ENCODE results near the gene GOSR2. TPM values are rescaled to one million over a fixed set of nuclear protein-coding genes. Genes with fewer than 3 reads are reported as not detected.
A peak's percentile ranks its signal among the peaks of the same experiment; 100 is the strongest.

GOSR2 gene
- total RNA-seq, 2 experiments from 2014 or later: 53.1 to 57.8 TPM

DNA sequence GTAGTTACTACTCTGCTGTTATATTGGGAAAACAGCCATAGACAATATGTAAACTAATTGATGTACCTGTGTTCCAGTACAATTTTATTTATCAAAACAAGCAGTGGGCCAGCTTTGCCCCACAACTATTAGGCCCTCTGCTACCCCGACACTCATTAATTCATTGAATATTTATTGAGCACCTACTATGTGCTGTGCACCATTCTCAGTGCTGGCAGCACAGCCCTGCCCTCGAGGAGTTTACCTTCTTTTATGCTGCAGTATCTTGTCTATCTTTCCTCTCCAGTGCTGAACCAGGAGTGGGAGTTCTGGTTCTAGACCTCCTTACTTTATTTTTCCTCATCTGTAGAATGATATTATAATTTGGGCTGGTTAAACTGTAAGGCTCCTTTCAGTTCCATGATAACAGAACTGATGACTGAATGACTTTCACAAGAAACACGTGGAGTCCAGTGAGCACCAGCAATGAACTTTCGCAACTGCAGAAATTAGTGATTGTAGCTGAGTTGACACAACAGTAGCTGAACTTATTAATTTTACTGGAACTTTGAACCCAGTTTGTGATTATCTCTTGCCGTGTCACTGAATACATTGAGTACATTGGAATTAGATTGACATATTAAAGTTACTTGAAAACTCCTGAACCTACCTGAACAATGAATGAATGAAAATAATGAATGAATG is 2.4 kb downstream of the GOSR2 start:
- Mint-ChIP-seq H3K9me3 (ENCODE audit: low read depth) (no peaks in the 10 kb centered on the region), H3K4me1 (peaks cover 52% of the 10 kb centered on the region), H3K27ac (peak overlapping the region; percentile 6), H3K27me3 (no peaks in the 10 kb centered on the region), H3K36me3 (peaks cover 9% of the 10 kb centered on the region), H3K4me3 (no peak overlapping the region)
- CTCF ChIA-PET: interaction anchor here (1.0 kb wide), 1 partner anchor 17 kb away, joined by 4 read pairs; no protein-coding TSS in a partner anchor
- no peak for ATAC-seq
- DNase-seq: no peak

DNA sequence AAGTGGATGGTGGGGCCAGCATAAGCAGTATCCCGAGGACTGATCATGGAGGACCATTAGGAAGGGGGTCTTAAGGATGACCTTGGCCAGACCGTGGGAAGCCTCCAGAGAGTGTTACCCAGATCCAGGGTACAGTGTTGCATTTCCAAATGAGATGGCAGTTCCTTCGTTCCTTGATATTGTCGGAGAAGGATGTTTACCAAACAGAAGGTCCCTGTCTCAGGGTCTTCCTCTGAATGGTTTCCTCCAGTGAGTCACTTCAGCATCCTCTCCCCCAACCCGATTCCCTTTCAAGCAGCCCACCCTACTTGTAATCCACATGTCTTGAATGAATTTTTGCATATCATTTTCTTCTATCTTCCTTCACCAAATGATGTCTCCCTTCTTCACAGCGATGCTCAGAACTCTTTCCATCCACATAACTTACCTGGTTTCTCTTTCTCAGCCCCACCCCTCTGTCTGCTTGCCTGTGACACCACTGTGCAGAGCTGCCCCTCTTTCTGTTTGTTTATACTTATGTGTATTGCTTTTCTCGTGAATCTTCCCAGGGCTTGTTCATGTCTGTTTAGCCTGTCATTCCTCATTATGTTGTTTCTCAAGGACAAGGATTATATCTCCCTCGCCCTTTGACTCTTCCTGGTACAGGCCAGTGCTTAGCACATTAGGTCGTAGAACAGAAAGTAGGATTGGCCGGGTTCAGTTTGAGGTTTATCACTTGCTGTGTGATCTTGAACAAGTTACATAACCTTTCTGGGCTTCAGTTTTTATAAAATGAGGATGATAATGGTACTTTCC is 5.7 kb downstream of the GOSR2 start:
- peaks cover 46% of the 10 kb centered on the region for H3K4me1 Mint-ChIP-seq
- no peaks in the 10 kb centered on the region for H3K27me3 Mint-ChIP-seq
- H3K9me3 Mint-ChIP-seq (ENCODE audit: low read depth): no peaks in the 10 kb centered on the region
- CTCF ChIA-PET: no interaction called here
- no peak for ATAC-seq
- H3K36me3 Mint-ChIP-seq: peaks cover 31% of the 10 kb centered on the region
- H3K27ac Mint-ChIP-seq: no peak overlapping the region
- H3K4me3 Mint-ChIP-seq: no peak overlapping the region
- no peak for DNase-seq

DNA sequence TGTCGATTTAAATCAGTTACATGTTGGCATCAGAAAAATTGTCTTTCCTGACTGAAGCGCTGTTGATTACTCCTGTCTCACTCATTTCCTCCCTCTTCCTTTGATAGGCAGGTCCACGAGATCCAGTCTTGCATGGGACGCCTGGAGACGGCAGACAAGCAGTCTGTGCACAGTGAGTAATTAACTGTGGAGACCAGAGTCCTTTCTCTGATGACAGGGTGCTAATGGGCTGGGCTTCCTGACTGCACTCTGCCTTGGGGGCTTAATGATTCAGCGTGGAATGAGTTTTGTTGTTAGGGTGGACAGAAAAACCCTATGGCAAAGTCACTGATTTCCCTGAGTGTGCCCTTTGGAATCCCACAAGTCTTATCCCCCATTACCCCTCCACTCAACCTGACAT is 6.5 kb downstream of the GOSR2 start:
- Mint-ChIP-seq H3K27ac (no peak overlapping the region), H3K36me3 (peaks cover 38% of the 10 kb centered on the region), H3K9me3 (ENCODE audit: low read depth) (no peaks in the 10 kb centered on the region), H3K4me3 (no peak overlapping the region), H3K27me3 (no peaks in the 10 kb centered on the region), H3K4me1 (peaks cover 39% of the 10 kb centered on the region)
- no peak for DNase-seq
- CTCF ChIA-PET: interaction anchor here (1.4 kb wide), 1 partner anchor 13 kb away, joined by 6 read pairs; no protein-coding TSS in a partner anchor
- ATAC-seq: no peak

DNA sequence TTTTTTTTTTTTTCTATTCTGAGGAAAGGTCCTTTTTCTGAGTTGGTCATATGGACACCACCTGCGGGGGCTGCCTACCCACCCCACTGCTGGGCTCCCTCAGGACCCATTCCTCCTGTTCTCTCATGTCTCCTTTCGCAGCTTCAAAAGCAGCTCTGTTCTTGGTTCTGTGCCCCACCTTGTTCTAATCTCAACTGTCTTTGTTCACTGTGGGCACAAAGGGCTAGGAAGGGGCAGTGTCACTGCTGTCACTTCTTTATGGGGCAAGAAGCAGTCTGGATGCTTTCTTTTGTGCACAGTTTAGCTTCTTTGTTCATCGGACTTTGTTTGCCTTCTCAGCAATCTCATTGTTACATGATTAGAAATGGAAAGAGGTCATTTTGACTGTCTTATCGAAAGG is 7.1 kb downstream of the GOSR2 start:
- CTCF ChIA-PET: interaction anchor here (1.1 to 1.4 kb wide), 2 partner anchors 11 to 13 kb away, joined by 4 to 6 read pairs; no protein-coding TSS in a partner anchor
- peaks cover 39% of the 10 kb centered on the region for H3K36me3 Mint-ChIP-seq

DNA sequence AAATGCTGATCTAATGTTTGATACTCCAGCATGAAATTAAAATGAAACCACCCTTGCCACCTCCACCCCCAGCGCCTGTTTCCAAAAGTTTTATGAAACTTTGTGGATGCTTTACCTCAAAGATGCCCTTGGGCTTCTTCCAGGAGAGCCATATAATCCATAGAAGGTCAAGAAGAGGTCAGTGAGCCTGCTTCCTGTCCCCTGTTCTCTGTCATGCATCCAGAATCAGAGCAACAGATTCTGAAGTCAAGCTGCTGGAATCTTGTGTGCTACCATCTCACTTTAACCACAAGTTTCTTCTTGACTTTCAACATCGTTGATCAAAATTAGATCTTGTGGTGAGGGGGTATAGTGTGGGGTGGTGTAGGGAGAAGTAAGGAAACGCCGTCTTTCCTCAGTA is 8.6 kb downstream of the GOSR2 start:
- peaks cover 19% of the 10 kb centered on the region for H3K4me1 Mint-ChIP-seq
- no peaks in the 10 kb centered on the region for H3K27me3 Mint-ChIP-seq
- H3K9me3 Mint-ChIP-seq (ENCODE audit: low read depth): no peaks in the 10 kb centered on the region
- no peak overlapping the region for H3K4me3 Mint-ChIP-seq
- no peak overlapping the region for H3K27ac Mint-ChIP-seq
- ATAC-seq: no peak
- H3K36me3 Mint-ChIP-seq: peaks cover 37% of the 10 kb centered on the region
- CTCF ChIA-PET: no interaction called here
- DNase-seq: no peak

More for the DNA sequence above, 7.1 kb downstream of the GOSR2 start:
- Mint-ChIP-seq H3K4me3 (no peak overlapping the region), H3K27ac (no peak overlapping the region), H3K27me3 (no peaks in the 10 kb centered on the region), H3K4me1 (peaks cover 33% of the 10 kb centered on the region), H3K9me3 (ENCODE audit: low read depth) (no peaks in the 10 kb centered on the region)
- ATAC-seq (no peak), DNase-seq (no peak)

DNA sequence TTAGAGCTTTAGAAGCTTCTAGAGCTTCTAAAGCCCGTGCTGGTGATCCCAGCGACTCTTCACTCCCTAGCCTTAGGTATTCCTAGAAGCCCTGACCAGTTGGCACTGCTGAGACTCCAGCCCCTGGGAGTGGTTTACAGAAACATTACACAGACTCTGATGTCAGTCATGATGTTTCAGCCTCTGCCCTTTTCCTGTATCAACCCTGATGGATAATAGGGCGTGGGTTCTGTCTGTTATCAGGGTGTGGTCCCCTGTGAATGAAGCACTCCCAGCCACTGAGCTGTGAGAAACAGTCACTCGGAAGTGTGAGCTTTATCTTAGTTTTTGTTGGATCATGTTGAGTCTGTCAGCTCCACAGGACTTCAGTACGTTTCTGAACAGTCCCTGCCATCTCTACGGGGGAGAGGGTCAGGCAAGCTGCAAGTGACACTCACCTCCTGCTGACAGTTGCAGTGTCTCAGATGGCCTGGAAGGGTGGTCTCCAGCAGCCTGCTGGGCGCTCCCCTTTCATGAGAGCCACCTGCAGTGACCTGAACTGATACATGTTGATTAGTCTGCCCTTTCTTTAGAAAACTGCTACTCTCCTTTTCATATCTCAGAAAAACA is 12.8 kb downstream of the GOSR2 start:
- no peak overlapping the region for H3K27ac Mint-ChIP-seq
- ATAC-seq (no peak), DNase-seq (no peak)
- no peaks in the 10 kb centered on the region for H3K27me3 Mint-ChIP-seq
- peaks cover 46% of the 10 kb centered on the region for H3K36me3 Mint-ChIP-seq
- CTCF ChIA-PET: no interaction called here
- H3K4me3 Mint-ChIP-seq: no peak overlapping the region
- no peaks in the 10 kb centered on the region for H3K9me3 Mint-ChIP-seq (ENCODE audit: low read depth)
- no peaks in the 10 kb centered on the region for H3K4me1 Mint-ChIP-seq

DNA sequence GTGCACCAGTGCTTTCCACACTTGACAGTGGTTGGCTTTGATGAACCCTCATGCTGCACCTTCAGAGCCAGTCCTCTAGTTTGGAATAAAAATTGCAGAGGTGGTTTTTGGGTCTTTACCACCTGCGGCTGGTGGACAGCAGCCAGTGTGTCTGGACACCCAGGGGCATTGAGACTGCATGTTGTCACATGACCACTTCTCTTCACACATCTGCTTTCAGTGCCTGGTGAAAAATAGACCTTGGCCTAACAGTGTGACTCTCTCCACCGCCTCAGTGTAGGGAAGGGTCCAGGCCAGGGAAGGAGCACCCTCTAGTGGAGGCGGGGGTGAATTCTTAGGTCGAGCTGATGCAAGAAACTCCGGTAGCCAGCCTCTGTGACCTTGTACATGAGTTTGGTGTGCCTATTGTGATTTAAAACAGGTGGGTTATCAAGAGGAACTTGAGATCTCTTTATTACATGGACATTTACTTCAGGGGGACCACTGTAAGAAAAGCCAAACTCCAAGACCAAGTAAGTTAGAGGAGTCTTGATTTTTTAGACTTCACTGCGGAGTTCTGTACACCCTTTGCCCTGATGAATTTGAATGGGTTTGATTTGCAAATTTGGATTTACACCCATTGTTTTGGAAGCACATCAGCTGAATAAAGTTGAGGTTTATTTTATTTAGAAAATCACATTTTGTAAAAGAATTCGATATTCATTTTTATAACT is 17.9 kb downstream of the GOSR2 start:
- CTCF ChIA-PET: interaction anchor here (0.6 to 4.0 kb wide), 21 partner anchors 8 to 669 kb away, joined by 3 to 22 read pairs (median 4); partner anchors contain the start of gene RPRML
- Mint-ChIP-seq H3K27ac (peak overlapping the region; percentile 50), H3K4me3 (no peak overlapping the region), H3K27me3 (no peaks in the 10 kb centered on the region), H3K4me1 (peaks cover 22% of the 10 kb centered on the region), H3K9me3 (ENCODE audit: low read depth) (no peaks in the 10 kb centered on the region), H3K36me3 (peaks cover 16% of the 10 kb centered on the region)
- DNase-seq (peak; percentile 80), ATAC-seq (peak; percentile 81)

DNA sequence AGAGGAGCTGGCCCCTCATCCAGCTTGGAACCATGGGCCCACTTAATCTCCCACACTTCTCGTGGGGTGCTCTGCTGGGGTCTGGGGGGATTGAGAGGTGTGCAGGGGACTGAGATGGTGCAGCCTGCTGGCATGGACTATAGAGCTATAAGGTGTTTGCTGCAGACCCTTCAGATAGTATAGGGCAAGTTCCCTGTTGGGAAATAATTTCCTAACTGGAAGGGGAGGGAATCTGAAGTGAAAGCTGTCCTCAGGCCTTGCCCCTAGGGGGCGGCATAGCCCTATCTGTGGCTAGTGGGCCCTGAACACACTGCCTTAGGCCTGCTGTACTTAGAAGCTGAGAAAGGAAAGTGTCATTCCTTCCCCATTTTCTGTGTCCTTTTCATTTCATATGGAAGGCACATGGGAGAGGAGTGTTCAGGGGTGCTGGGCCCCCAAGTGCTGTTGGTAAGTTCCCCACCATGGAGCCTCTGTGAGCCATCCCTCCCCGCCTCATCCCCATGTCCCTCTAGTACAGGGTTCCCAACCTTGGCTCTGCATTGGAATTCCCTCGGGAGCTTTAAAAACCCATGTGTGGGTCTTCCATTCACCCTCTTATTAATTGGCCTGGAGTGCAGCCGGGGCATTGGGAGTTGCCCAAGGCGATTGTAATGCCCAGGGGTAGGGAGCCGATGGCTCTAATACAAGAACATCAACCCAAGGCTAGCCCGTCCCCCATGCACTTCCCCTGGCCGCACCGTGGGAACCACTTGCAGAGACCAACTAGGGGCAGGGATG is 19.7 kb downstream of the GOSR2 start:
- Mint-ChIP-seq H3K4me3 (no peak overlapping the region), H3K36me3 (peaks cover 13% of the 10 kb centered on the region), H3K27ac (no peak overlapping the region), H3K27me3 (no peaks in the 10 kb centered on the region), H3K9me3 (ENCODE audit: low read depth) (no peaks in the 10 kb centered on the region), H3K4me1 (peaks cover 22% of the 10 kb centered on the region)
- ATAC-seq (peak; percentile 50), DNase-seq (peak; percentile 63)
- CTCF ChIA-PET: interaction anchor here (0.6 to 4.0 kb wide), 23 partner anchors 9 to 373 kb away, joined by 3 to 22 read pairs (median 4); partner anchors contain the start of gene RPRML

DNA sequence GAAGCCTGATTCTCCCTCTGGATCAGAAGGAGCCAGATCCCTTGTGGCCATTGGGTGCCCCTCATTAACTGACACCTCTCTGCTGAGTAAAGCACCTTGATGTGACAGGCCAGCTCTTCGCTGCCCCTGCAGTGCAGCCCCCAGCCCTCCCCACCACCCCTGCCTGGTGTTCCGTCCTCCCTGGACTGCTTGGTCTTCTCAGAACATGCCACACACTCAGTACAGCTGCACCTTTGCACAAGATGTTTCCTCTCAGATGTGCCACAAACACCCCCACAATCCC is 20.2 kb downstream of the GOSR2 start:
- no peak overlapping the region for H3K4me3 Mint-ChIP-seq
- CTCF ChIA-PET: interaction anchor here (0.8 to 3.8 kb wide), 16 partner anchors 8 to 372 kb away, joined by 3 to 17 read pairs (median 5); partner anchors contain the start of gene RPRML
- no peaks in the 10 kb centered on the region for H3K9me3 Mint-ChIP-seq (ENCODE audit: low read depth)
- peaks cover 13% of the 10 kb centered on the region for H3K36me3 Mint-ChIP-seq
- DNase-seq (no peak), ATAC-seq (no peak)
- peaks cover 22% of the 10 kb centered on the region for H3K4me1 Mint-ChIP-seq
- no peaks in the 10 kb centered on the region for H3K27me3 Mint-ChIP-seq
- no peak overlapping the region for H3K27ac Mint-ChIP-seq

DNA sequence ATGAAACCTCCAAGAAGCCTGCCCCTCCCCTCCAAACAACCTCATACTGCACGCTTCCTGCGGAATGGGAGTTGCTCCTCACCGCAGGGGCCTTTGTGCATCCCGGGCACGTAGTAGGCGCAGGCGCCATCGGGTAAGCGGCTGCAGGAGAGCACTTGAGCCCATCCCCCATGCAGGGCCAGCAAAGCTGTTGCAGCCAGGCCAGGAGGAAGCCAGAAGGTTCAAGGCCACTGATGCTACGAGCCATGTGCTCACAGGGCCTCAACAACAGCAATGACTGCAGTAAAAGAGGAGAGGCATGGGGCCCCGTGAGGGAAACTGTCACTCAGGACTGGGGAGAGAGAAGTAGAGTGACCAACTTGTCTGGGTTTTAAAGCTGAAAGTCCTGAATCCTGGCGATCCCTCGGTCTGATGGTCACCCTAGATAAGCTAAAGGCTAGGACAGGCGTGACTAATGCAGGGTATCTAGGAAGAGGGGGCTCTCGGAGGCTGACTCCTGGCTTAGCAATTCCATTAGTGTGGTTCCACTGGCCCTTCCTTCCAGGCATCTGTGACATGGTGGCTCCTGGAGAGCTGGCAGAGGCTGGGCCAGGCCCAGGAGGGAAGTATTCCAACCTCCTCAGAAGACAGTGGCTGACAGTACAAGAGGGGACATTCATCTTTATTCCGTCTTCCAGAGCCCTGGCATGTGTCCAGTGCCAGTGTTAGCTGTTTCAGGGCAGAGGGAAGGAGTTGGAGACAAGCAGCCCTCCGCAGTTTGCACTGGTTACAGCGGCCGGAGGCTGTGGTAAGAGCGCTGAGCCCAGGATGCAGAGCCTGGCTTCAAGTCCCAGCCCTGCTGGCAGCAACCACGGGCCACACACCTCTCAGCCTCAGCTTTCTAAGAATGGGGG is 20.8 kb downstream of the GOSR2 start:
- peaks cover 10% of the 10 kb centered on the region for H3K36me3 Mint-ChIP-seq
- no peak overlapping the region for H3K27ac Mint-ChIP-seq
- CTCF ChIA-PET: interaction anchor here (1.4 to 3.4 kb wide), 4 partner anchors 10 to 101 kb away, joined by 4 to 17 read pairs (median 10); no protein-coding TSS in a partner anchor
- ATAC-seq: no peak
- H3K27me3 Mint-ChIP-seq: no peaks in the 10 kb centered on the region
- no peaks in the 10 kb centered on the region for H3K9me3 Mint-ChIP-seq (ENCODE audit: low read depth)
- peaks cover 22% of the 10 kb centered on the region for H3K4me1 Mint-ChIP-seq
- DNase-seq: no peak
- no peak overlapping the region for H3K4me3 Mint-ChIP-seq

DNA sequence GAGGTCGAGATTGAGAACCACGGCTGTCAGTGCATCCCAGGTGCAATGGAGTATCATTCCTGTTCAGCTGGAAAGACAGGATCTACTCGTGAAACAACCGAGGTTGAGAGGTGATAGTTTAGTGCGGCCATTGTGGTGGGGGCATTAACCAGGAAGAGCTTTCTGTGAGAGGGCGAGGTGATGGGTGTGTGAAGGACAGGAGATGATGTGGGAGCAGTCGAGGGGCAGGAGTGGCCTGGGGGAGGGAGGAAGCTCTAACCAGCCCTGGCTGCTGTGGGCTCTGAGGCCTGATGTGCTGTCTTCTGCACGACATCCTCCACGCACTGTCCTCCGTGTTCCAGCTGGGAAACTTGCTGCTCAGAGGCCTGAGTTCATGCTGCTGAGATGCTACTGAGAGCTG is 22.0 kb downstream of the GOSR2 start:
- H3K4me3 Mint-ChIP-seq: no peak overlapping the region
- peaks cover 22% of the 10 kb centered on the region for H3K4me1 Mint-ChIP-seq
- H3K27ac Mint-ChIP-seq: no peak overlapping the region
- H3K36me3 Mint-ChIP-seq: peaks cover 5% of the 10 kb centered on the region
- H3K27me3 Mint-ChIP-seq: no peaks in the 10 kb centered on the region
- CTCF ChIA-PET: no interaction called here
- DNase-seq (no peak), ATAC-seq (no peak)
- no peaks in the 10 kb centered on the region for H3K9me3 Mint-ChIP-seq (ENCODE audit: low read depth)

DNA sequence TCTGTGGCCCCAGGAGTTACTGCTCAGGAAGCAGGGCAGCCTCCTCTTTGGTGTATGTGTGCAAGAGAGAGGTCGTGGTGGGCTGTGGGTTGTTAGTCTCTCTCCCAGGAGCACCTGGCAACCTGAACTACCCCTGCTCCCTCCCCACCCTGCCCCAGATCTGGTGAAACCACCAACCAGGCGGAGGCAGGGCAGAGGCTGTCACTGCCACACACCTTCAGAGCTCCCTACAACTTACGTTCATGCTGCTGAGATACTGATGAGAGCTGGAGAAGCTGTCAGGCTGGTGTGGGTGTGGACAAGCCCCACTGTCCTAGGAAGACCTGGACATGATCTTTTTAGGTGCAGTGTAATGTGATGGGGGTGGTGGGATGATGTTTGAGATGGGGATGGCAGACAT is 24.3 kb downstream of the GOSR2 start:
- H3K4me1 Mint-ChIP-seq: peaks cover 22% of the 10 kb centered on the region
- H3K9me3 Mint-ChIP-seq (ENCODE audit: low read depth): no peaks in the 10 kb centered on the region
- no peak for ATAC-seq
- no peaks in the 10 kb centered on the region for H3K27me3 Mint-ChIP-seq
- no peak overlapping the region for H3K27ac Mint-ChIP-seq
- CTCF ChIA-PET: interaction anchor here (0.6 to 0.8 kb wide), 2 partner anchors 54 to 86 kb away, joined by 3 read pairs; no protein-coding TSS in a partner anchor
- no peaks in the 10 kb centered on the region for H3K36me3 Mint-ChIP-seq
- no peak overlapping the region for H3K4me3 Mint-ChIP-seq
- DNase-seq: no peak

Measured in activated CD8-positive, alpha-beta memory T cell treated with anti-CD3 and anti-CD28 coated beads, Interleukin-2, amount 10 ng/mL, durations not matched to agents 7 days and 5 days (primary cell).